Measurements from ENCODE around the gene NUP54.
A peak's percentile ranks its signal among the peaks of the same experiment; 100 is the strongest.

NUP54 gene

GRCh38 chr4:76153356-76153755 lies 5.2 kb upstream of the NUP54 start:
- no peak for DNase-seq
- intact Hi-C loops (cut with DNase I): no loop called here

DNA sequence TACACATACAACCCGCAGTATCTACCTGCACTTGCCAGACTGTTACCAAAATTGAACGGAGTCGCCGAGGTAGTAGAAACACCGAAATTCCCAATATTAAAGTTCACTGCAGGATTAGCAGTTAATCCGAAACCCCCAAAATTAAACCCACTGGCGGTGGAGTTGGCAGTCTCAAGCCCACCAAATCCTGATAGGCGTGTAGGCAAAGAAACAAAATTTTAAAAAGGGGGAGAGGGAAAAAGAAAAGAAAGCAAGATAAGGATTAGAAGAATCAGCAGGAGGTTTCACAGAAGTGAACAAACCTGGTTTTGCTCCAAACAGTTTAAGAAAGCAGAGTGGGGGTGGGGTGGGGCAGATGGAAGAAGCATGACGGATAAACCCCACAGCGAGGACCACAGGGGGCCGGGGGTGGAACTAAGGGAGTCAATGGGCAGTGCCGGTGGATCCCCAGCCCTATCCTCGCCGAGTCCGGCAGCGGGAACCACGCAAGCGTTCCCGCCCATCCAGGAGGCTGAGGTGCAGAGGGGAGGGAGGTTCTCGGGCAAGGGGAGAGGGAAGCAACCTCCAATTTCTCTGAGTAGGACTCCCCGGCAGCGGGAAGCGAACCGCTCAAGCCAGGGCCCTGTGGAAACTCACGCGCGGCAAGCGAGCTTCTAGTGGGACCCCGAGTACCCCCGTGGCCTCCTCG lies 599 bp downstream of the NUP54 start:
- intact Hi-C loops (cut with DNase I): loop anchor here (5.0 kb wide), 2 partner anchors 65 to 155 kb away; partner anchors contain the start of genes SCARB2 and SDAD1
- peak in 7 of 10 donors; percentile 10 to 88 (median 33) for DNase-seq

DNA sequence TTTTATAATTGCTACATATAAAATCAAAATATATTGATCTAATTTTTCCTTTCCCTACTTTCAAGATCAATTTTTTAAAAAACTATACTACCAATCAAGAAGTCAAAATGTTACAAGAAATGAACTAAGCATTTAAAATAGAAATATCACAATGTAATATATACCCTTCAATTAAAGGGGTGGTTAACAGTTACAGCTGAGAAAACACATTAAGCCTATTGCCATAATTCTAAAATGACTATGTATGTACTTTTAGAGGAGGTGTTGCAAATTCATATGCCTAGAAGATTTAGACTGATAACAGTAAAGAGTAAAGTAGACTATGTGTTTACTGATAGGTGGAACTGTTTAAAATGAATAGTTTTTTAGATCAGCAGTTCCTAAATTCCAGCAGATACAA lies 3.7 kb downstream of the NUP54 start:
- intact Hi-C loops (cut with DNase I): no loop called here
- no peak for DNase-seq

DNA sequence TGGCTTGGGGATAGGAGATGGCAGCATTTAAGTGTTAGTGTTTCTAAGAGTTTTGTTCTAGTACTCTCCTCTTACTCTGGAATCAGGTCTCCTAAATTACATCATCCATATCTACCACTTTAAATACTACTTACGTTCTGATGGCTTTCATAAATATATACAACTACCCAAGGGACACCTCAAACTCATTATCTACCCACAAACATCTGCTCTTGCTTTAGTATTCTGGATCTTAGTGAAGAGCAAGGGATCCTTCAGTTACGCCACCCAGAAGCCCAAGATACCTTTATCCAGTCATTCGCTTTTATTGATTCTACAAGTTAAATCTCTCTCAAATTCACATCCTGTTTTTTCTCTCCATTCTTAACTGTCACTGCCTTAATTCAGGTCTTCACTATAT lies 7.0 kb downstream of the NUP54 start:
- intact Hi-C loops (cut with DNase I): no loop called here
- no peak for DNase-seq

- intact Hi-C loops (cut with DNase I): no loop called here
- no peak for DNase-seq
Measured at GRCh38 chr4:76127754-76128153, 20.4 kb downstream of the NUP54 start.

GRCh38 chr4:76125816-76126215 lies 22.4 kb downstream of the NUP54 start:
- intact Hi-C loops (cut with DNase I): no loop called here

GRCh38 chr4:76120199-76120598 lies 28.0 kb downstream of the NUP54 start:
- DNase-seq: no peak
- intact Hi-C loops (cut with DNase I): no loop called here

More at GRCh38 chr4:76125816-76126215, 22.4 kb downstream of the NUP54 start:
- DNase-seq: no peak

GRCh38 chr4:76117536-76117935 lies 30.7 kb downstream of the NUP54 start:
- intact Hi-C loops (cut with DNase I): no loop called here

DNA sequence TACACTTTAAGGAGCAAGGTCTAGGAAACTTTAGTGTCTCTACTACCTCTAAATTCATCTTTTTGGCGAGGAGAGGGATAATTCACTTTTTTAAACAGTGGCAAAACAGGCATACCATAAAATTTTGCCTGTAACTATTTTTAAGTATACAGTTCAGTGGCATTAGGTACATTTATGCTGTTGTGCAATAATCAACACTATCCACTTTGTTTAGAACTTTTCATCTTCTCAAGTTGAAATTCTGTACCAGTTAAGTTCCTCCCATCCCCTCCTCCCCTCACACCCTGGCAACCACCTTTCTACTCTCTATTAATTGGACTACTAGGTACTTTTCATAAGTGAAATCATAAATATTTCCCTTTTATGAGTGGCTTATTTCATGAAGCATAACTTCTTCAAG lies 31.4 kb downstream of the NUP54 start:
- intact Hi-C loops (cut with DNase I): no loop called here
- DNase-seq: no peak

More at GRCh38 chr4:76117536-76117935, 30.7 kb downstream of the NUP54 start:
- no peak for DNase-seq

DNA sequence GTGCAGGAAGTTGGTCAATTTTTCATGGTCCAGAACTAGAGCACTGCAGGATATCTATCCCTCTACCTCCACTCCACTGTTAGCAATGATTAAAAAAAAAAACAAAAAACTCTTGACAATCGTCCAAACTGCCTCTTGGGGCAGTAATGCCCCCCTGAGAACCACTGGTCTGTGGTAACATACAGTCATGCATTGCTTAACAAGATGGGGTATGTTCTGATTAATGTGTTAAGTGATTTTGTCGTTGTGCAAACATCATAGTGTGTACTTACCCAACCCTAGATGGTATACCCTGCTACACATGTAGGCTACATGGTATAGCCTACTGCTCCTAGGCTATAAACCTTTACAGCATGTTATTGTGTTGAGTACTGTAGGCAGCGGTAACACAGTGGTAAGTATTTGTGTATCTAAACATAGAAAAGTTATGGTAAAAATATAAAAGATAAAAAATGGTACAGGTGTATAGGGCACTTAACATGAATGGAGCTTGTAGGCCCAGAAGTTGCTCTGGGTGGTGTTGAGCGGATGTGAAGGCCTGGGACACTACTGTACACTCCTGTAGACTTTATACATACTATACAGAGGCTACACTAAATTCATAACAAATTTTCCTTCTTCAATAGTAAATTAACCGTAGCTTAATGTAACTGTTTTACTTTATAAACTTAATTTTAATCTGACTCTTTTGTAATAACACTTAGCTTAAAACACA lies 39.6 kb downstream of the NUP54 start:
- intact Hi-C loops (cut with DNase I): no loop called here
- DNase-seq: no peak

- intact Hi-C loops (cut with DNase I): no loop called here
- DNase-seq: no peak
Measured at GRCh38 chr4:76106442-76106841, 41.8 kb downstream of the NUP54 start.

GRCh38 chr4:76105652-76106051 lies 42.5 kb downstream of the NUP54 start:
- DNase-seq: peak in 4 of 10 donors; percentile 5 to 75 (median 14)
- intact Hi-C loops (cut with DNase I): no loop called here

DNA sequence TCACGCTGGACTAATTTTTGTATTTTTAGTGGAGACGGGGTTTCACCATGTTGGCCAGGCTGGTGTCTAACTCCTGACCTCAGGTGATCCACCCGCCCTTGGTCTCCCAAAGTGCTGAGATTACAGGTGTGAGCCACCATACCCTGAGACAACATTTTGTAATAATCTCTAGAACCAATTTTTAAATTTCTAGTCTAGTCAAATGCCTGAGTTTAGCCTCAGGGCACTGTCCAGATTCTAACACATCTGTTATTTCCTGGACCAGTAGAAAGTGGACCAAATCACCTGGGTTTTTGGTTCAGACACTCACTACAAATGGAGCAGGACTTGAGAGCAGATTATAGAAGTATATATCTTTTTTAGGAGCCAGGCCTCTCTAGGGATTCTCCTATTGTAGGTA lies 52.1 kb downstream of the NUP54 start:
- intact Hi-C loops (cut with DNase I): no loop called here
- no peak for DNase-seq

- intact Hi-C loops (cut with DNase I): no loop called here
- DNase-seq: no peak
Measured at GRCh38 chr4:76095568-76095967, 52.6 kb downstream of the NUP54 start.

- DNase-seq: no peak
- intact Hi-C loops (cut with DNase I): no loop called here
Measured at GRCh38 chr4:76091052-76091451, 57.1 kb downstream of the NUP54 start.

- intact Hi-C loops (cut with DNase I): no loop called here
- DNase-seq: no peak
Measured at GRCh38 chr4:76090241-76090691, 57.9 kb downstream of the NUP54 start.

- intact Hi-C loops (cut with DNase I): loop anchor here (5.0 kb wide), 1 partner anchor 91 kb away; no protein-coding TSS in a partner anchor
- no peak for DNase-seq
Measured at GRCh38 chr4:76088719-76089118, 59.5 kb downstream of the NUP54 start.

GRCh38 chr4:76087007-76087769 lies 61.0 kb downstream of the NUP54 start:
- peak in 9 of 10 donors; percentile 45 to 94 (median 69) for DNase-seq
- intact Hi-C loops (cut with DNase I): loop anchor here (5.0 kb wide), 1 partner anchor 90 kb away; no protein-coding TSS in a partner anchor

DNA sequence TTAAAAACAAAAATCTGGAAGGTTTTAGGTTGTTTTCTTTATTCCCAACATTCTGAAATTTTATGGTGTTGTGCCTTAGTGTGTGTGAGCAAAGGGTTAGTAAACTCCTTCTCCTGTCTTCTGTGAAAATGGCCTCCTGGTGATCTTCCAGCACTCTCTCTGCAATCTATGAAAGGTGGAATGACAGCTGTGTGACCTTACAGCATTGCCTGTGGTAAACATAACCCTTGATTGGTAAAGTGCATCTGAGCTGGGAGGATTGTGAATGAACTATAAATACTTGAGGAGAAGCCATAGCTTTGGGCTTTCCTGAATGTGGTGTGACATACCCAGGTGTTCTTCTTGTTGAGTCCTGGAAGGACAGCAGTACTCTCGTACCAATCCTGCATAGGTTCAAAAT lies 63.7 kb downstream of the NUP54 start:
- intact Hi-C loops (cut with DNase I): no loop called here

GRCh38 chr4:76083386-76083988 lies 64.7 kb downstream of the NUP54 start:
- intact Hi-C loops (cut with DNase I): no loop called here
- no peak for DNase-seq

More for the DNA sequence above, 63.7 kb downstream of the NUP54 start:
- DNase-seq: no peak

Measured in posterior cingulate gyrus (tissue), 11 donors.